Measurements from ENCODE around the gene PREX1. TPM values are rescaled to one million over a fixed set of nuclear protein-coding genes. Genes with fewer than 3 reads are reported as not detected.

Gene PREX1
- total and polyA plus RNA-seq, 2 donors (not counting 3 experiments of a cell fraction or from before 2014, with no cell fraction given) = 51.3 to 72.9 TPM

GRCh38 chr20:48635791-48636267 lies 192.0 kb downstream of the PREX1 start:
- POLR2A ChIA-PET = no interaction called here
- no TSS peak for BruUV-seq (replicated peaks)
- H2AFZ ChIP-seq (ENCODE audit: low read depth, low read length) = no peak overlapping the region
- H3K9ac ChIP-seq (replicated peaks; ENCODE audit: extremely low read depth, insufficient read depth, low read length) = no peak overlapping the region
- H4K20me1 ChIP-seq (replicated peaks; ENCODE audit: control insufficient read depth, extremely low read depth, insufficient read depth, low read length) = no peaks in the 10 kb centered on the region
- DNase-seq (ENCODE audit: low read depth, low spot score) (peak; percentile 55), FAIRE-seq (peak; percentile 55)
- H3K9me3 ChIP-seq (replicated peaks; ENCODE audit: control insufficient read depth, insufficient read depth, low read length) = no peaks in the 10 kb centered on the region
- no peak overlapping the region for H3K4me3 ChIP-seq (replicated peaks in 1 of 3; ENCODE audit: insufficient read depth in 1 of 3, low read depth in 1 of 3, low read length in 3 of 3)
- peaks cover 0 to 48% of the 10 kb centered on the region in 2 experiments for H3K36me3 ChIP-seq (ENCODE audit: control insufficient read depth in 2 of 2, extremely low read depth in 1 of 2, insufficient read depth in 2 of 2, low read length in 2 of 2)
- no peak overlapping the region for H3K4me2 ChIP-seq (ENCODE audit: insufficient read depth, low read length)
- intact Hi-C loops (cut with micrococcal nuclease) (loop anchor here (1.0 to 5.0 kb wide), 3 partner anchors 190 to 346 kb away; no protein-coding TSS in a partner anchor), dilution Hi-C loops (cut with MboI; ENCODE audit: extremely low pct_ligation_motif_present, low sequenced_read_pairs) (no loop called here)
- H3K27ac ChIP-seq (ENCODE audit: insufficient read depth, low read depth, low read length) = no peak overlapping the region
- no peaks in the 10 kb centered on the region for H3K9me1 ChIP-seq (replicated peaks; ENCODE audit: control insufficient read depth, extremely low read depth, insufficient read depth, low read length)
- TF ChIP-seq CTCF (IDR thresholded peaks at IDR 0.05; ENCODE audit: extremely low read depth in 1 of 2, insufficient read depth in 1 of 2, low read depth in 1 of 2, low read length in 2 of 2) (peak; percentile 96 to 97), EZH2 (IDR thresholded peaks at IDR 0.05; ENCODE audit: borderline replicate concordance, low read depth, low read length, severe bottlenecking) (no peak)
- H3K79me2 ChIP-seq (ENCODE audit: control insufficient read depth, insufficient read depth, low read length) = no peaks in the 10 kb centered on the region
- H3K4me1 ChIP-seq (ENCODE audit: control insufficient read depth, extremely low read depth, insufficient read depth, low read length) = peaks cover 23% of the 10 kb centered on the region
- CTCF ChIA-PET = interaction anchor here (1.0 to 1.8 kb wide), 3 partner anchors 12 to 270 kb away, joined by 3 to 8 read pairs (median 6); no protein-coding TSS in a partner anchor
- H3K27me3 ChIP-seq (ENCODE audit: control insufficient read depth in 2 of 2, insufficient read depth in 2 of 2, low read length in 2 of 2) = no peaks in the 10 kb centered on the region

- intact Hi-C loops (cut with micrococcal nuclease) (loop anchor here (1.0 to 5.0 kb wide), 3 partner anchors 191 to 347 kb away; no protein-coding TSS in a partner anchor), dilution Hi-C loops (cut with MboI; ENCODE audit: extremely low pct_ligation_motif_present, low sequenced_read_pairs) (no loop called here)
- no peaks in the 10 kb centered on the region for H4K20me1 ChIP-seq (replicated peaks; ENCODE audit: control insufficient read depth, extremely low read depth, insufficient read depth, low read length)
- H3K9ac ChIP-seq (replicated peaks; ENCODE audit: extremely low read depth, insufficient read depth, low read length) = no peak overlapping the region
- H3K27ac ChIP-seq (ENCODE audit: insufficient read depth, low read depth, low read length) = no peak overlapping the region
- CTCF ChIA-PET = interaction anchor here (1.0 to 1.8 kb wide), 4 partner anchors 12 to 271 kb away, joined by 3 to 8 read pairs (median 5); no protein-coding TSS in a partner anchor
- no peaks in the 10 kb centered on the region for H3K9me1 ChIP-seq (replicated peaks; ENCODE audit: control insufficient read depth, extremely low read depth, insufficient read depth, low read length)
- peaks cover 23% of the 10 kb centered on the region for H3K4me1 ChIP-seq (ENCODE audit: control insufficient read depth, extremely low read depth, insufficient read depth, low read length)
- BruUV-seq (replicated peaks) = no TSS peak
- no peaks in the 10 kb centered on the region for H3K79me2 ChIP-seq (ENCODE audit: control insufficient read depth, insufficient read depth, low read length)
- H3K36me3 ChIP-seq (ENCODE audit: control insufficient read depth in 2 of 2, extremely low read depth in 1 of 2, insufficient read depth in 2 of 2, low read length in 2 of 2) = peaks cover 0 to 49% of the 10 kb centered on the region in 2 experiments
- FAIRE-seq = no peak
- no peak for DNase-seq (ENCODE audit: low read depth, low spot score)
- H3K4me3 ChIP-seq (replicated peaks in 1 of 3; ENCODE audit: insufficient read depth in 1 of 3, low read depth in 1 of 3, low read length in 3 of 3) = no peak overlapping the region
- POLR2A ChIA-PET = no interaction called here
- H3K9me3 ChIP-seq (replicated peaks; ENCODE audit: control insufficient read depth, insufficient read depth, low read length) = no peaks in the 10 kb centered on the region
- no peak overlapping the region for H2AFZ ChIP-seq (ENCODE audit: low read depth, low read length)
- TF ChIP-seq EZH2 (IDR thresholded peaks at IDR 0.05; ENCODE audit: borderline replicate concordance, low read depth, low read length, severe bottlenecking) (no peak), POLR2AphosphoS5 (IDR thresholded peaks at IDR 0.05; ENCODE audit: insufficient read depth, low read depth, low read length) (no peak), MAX (IDR thresholded peaks at IDR 0.05; ENCODE audit: insufficient read depth, insufficient read length) (no peak), POLR2A (IDR thresholded peaks at IDR 0.05; ENCODE audit: low read depth, low read length) (no peak), CTCF (IDR thresholded peaks at IDR 0.05; ENCODE audit: extremely low read depth in 1 of 2, insufficient read depth in 1 of 2, low read depth in 1 of 2, low read length in 2 of 2) (no peak), GATA2 (IDR thresholded peaks at IDR 0.05; ENCODE audit: insufficient read depth, insufficient read length, low read depth, low read length) (no peak), MYC (IDR thresholded peaks at IDR 0.05; ENCODE audit: low read depth, low read length) (no peak)
- no peak overlapping the region for H3K4me2 ChIP-seq (ENCODE audit: insufficient read depth, low read length)
- no peaks in the 10 kb centered on the region for H3K27me3 ChIP-seq (ENCODE audit: control insufficient read depth in 2 of 2, insufficient read depth in 2 of 2, low read length in 2 of 2)
These were observed 192.4 kb downstream of the PREX1 start for GRCh38 chr20:48635361-48635760.
